Ovary (tissue), 3 donors: ENCODE results near the gene C12orf50.

ENCODE experiments used
- POLR2A ChIP-seq: fragments of 450-650 bp; IDR thresholded peaks from one replicate; pipeline ENCODE4 v1.6.1; 2017; ENCODE audit warnings: antibody characterized with exemption, mild to moderate bottlenecking, moderate library complexity
- TF ChIP-seq, protein P1 (sequence below), 3 donors: fragments of 450-650 bp in 2 of 3; fragments of 200-600 bp in 1 of 3; IDR thresholded peaks; one replicate each; pipeline versions ENCODE4 v1.5.1 to v1.8.0; 2016 to 2022; ENCODE audit warnings: antibody characterized with exemption in 3 of 3, mild to moderate bottlenecking in 1 of 3
- donor health status: DM: no; HTN: no; CAD: no.

DNA sequence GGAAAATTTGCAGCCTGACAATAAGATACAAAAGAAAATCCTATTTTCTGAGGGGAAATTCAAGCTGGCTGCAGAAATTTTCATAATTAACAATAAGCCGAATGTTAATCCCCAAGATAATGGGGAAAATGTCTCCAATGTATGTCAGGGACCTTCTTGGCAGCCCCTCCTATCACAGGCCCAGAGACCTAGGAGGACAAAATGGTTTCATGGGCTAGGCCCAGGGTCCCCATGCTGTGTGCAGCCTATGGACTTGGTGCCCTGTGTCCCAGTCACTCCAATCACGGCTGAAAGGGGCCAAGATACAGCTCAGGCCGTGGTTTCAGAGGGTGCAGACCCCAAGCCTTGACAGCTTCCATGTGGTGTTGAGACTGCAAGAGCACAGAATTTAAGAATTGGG, 11.2 kb downstream of the C12orf50 start:
- TF ChIP-seq, protein P1, sequence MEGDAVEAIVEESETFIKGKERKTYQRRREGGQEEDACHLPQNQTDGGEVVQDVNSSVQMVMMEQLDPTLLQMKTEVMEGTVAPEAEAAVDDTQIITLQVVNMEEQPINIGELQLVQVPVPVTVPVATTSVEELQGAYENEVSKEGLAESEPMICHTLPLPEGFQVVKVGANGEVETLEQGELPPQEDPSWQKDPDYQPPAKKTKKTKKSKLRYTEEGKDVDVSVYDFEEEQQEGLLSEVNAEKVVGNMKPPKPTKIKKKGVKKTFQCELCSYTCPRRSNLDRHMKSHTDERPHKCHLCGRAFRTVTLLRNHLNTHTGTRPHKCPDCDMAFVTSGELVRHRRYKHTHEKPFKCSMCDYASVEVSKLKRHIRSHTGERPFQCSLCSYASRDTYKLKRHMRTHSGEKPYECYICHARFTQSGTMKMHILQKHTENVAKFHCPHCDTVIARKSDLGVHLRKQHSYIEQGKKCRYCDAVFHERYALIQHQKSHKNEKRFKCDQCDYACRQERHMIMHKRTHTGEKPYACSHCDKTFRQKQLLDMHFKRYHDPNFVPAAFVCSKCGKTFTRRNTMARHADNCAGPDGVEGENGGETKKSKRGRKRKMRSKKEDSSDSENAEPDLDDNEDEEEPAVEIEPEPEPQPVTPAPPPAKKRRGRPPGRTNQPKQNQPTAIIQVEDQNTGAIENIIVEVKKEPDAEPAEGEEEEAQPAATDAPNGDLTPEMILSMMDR (IDR thresholded peaks at IDR 0.05) = no peak
- TF ChIP-seq POLR2A = no peak
